HG03066 (cell line): ENCODE data around the gene ZG16.
"Not testable (repeated sequence)": the region's sequence is repeated elsewhere in the genome, so short reads cannot be mapped to it uniquely, and the experiment has no call there.

Source experiments
- ATAC-seq: cut with Tn5 transposase; IDR thresholded peaks from one replicate; pipeline ENCODE4 v1.9.1; 2021; ENCODE audit warnings: low read depth; ENCODE audit not compliant: unreplicated experiment

ZG16 gene

DNA sequence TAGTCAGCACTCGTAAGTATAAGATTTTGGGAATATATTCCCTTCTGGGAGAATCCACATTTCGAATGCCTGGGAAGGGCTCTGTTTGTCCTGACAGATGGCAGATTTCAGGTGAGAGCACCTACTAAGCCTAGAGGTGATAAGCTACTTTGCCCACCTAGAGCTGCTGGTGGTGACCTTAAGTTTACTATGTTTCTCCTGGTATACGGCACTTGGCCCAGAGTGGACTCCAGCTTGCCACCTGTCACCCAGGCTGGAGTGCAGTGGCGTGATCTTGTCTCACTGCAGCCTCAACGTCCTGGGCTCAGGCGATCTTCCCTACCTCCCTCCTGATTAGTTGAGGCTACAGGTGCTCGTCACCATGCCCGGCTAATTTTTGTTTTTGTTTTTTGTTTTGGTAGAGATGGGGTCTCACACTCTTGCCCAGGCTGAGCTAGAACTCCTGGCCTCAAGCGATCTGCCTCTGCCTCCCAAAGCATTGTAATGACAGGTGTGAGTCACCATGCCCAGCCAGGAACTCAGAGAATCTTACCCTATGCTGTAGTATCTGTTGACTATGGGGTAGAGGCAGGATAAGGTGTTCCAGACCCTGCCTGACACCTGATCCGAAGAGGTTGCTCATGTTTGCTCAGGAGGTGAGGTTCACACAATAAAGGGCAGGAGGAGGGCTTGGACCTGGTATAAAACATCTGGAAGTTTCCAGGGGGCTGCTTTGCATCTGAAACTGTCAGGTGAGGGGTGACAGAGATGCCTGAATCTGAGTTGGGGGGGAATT, at the start of gene ZG16:
ZG16 (plus strand) TSS at position 681 of the 775 bp plus-strand sequence. CDS start 1,011 bp downstream, outside the sequence.
- ATAC-seq = no peak

DNA sequence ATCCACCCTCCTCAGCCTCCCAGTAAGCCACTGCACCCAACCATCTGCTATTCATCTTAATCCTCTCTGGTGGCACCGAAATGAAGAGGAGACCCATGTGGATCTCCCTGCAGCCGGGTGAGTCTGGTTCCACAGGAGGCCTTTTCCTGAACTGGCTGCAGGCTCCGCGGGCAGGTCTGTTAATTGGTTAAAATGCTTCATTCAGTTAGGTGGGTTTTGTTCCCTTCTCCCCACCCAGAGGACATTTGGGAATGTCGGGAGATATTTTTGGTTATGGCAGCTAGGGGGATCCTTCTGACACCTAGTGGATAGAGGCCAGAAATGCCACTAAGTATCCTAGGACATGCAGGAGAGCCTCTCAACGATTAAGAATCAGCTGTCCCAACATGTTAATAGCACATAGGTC, 48.9 kb upstream of the ZG16 start:
- no peak for ATAC-seq

- no peak for ATAC-seq
Observed at GRCh38 chr16:29730649-29731048, 47.4 kb upstream of the ZG16 start.

DNA sequence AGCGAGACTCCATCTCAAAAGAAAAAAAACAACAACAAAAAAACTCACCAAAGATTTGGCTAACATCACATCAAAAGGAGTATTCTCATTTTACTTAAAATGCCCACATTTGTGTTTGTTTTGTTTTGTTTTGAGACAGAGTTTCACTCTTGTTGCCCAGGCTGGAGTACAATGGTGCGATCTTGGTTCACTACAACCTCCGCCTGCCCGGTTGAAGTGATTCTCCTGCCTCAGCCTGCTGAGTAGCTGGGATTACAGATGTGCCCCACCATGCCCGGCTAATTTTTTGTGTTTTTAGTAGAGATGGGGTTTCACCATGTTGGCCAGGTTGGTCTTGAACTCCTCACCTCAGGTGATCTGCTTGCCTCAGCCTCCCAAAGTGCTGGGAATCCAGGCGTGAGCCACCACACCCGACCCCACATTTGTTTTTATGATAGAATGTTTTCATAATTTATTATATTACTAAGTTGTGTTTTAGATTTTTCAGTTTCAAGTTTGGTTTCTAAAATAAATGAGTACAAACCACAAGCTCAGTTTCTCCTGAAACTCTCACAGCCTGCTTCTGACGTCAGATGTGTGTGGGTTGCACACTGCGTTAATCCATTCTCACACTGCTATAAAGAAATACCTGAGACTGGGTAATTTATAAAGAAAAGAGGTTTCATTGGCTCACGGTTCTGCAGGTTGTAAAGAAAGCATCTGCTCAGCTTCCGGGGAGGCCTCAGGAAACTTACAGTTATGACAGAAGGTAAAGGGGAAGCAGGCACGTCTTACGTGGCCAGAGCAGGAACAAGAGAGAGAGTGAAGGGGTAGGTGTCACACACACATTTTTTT, 46.1 kb upstream of the ZG16 start:
- ATAC-seq = peak; percentile 61

GRCh38 chr16:29734786-29735185, 43.3 kb upstream of the ZG16 start:
- ATAC-seq = no peak

- no peak for ATAC-seq
Observed at GRCh38 chr16:29736112-29736511, 41.9 kb upstream of the ZG16 start.

GRCh38 chr16:29736764-29737163, 41.3 kb upstream of the ZG16 start:
- ATAC-seq = no peak

GRCh38 chr16:29737713-29738112, 40.3 kb upstream of the ZG16 start:
- ATAC-seq = no peak

GRCh38 chr16:29738514-29738913, 39.5 kb upstream of the ZG16 start:
- no peak for ATAC-seq

- not testable (repeated sequence) for ATAC-seq
Observed at GRCh38 chr16:29739927-29740629, 38.0 kb upstream of the ZG16 start.

DNA sequence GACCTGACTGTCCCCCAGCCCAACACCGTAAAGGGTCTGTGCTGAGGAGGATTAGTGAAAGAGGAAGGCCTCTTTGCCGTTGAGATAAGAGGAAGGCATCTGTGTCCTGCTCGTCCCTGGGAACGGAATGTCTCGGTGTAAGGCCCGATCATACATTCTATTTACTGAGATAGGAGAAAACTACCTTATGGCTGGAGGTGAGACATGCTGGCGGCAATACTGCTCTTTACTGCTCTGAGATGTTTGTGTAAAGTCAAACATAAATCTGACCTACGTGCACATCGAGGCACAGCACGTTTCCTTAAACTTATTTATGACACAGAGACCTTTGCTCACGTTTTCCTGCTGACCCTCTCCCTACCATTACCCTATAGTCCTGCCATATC, 37.4 kb upstream of the ZG16 start:
- ATAC-seq = not testable (repeated sequence)

DNA sequence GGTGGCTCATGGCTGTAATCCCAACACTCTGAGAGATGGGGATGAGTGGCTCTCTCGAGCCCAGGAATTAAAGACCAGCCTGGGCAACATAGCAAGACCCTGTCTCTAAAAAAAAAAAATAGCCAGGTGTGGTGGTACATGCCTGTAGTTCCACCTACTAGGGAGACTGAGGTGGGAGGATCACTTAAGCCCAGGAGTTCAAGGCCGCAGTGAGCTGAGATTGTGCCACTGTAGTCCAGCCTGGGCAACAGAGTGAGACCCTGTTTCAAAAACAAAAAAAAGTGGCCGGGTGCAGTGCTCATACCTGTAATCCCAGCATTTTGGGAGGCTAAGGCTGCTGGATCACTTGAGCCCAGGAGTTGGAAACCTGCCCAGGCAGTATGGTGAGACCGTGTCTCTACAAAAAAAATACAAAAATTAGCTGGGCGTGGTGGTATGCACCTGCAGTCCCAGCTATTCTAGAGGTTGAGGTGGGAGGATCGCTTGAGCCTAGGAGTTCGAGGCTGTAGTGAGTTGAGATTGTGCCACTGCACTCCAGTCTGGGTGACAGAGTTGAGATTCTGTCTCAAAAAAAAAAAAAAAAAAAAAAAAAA, 35.3 kb upstream of the ZG16 start:
- no peak for ATAC-seq

DNA sequence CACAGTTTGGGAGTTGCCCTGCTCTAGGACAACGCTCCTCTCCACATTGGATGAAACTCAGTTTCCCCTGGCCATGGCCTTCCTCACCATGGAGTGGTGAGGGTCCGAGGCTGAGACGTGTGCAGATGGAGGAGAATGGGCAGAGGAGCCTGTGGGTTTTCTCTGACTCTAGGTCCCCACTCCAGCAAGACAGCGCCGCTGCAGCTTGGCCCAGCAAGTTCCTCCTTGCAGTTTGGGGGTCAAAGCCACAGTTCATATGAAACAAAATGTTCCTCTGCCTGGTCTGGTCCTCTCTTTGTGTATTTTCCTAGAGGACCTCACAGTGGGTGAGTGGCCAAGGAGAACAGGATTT, 34.6 kb upstream of the ZG16 start:
- no peak for ATAC-seq

DNA sequence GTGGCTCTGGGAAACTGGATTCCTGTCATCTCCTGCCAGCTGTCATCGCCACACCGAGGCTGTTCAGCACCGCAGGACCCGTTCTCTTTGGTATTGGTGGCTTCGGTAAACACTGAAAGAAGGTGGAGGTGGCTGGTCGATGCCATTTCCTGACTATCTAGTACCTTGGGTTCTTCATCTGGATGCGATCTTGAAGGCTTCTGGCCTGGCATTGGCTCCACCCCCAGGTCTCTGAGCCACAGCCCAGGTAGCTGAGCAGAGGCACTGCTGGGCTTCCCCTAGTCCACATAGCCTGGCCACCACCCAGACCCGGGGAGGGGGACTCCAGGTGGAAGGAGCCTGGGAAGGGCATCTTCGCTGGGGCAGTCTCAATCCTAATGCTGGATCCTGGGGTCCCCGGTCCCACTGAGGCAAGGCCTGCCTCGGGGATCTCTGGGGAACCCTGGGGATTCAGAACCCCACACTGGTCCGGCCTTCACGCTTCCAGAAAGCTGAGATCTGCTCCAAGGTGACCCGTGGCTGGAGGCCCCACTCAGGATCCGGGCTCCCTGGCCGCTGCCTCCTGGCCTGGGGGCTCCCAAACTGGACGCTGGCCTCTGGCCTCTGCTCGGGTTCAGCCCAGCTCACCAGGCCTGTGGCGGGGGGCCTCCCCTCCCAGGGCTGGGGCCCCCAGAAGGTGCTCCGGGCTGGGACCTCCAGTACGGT, 34.1 kb upstream of the ZG16 start:
- ATAC-seq = no peak

GRCh38 chr16:29744541-29745101, 33.4 kb upstream of the ZG16 start:
- ATAC-seq = no peak

DNA sequence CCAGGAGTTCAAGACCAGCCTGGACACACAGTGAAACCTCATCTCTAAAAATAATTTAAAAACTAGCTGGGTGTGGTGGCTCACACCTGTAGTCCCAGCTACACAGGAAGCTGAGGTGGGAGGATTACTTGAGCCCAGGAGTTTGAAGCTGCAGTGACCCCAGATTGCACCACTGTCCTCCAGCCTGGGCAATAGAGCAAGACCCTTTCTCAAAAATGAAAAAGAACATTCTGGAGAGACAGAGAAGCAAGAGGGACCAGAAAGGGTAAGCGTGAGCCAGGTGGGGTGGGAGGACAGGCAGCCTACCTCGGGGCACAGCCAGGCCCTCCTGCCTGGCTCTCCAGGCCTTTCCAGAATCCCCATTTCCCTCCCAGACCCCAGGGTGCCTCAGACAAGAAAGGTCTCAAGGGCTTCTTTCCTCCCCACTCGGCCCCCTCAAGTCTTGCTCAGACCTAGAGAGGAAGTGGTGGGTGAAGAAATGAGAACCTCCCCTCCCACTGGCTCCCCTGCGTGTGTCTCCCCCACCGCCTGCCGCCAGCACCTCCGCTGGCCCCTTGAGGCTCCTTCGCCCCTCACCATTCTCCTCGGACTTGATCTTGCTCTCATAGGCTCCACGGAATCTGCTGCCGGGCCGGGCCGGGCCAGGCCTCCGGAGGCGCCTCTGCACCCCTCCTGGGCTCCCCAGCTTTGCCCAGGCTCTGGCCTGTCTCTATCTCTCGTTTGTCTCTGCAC, 32.8 kb upstream of the ZG16 start:
- ATAC-seq = no peak

- ATAC-seq = peak; percentile 67
Observed at GRCh38 chr16:29745853-29746345, 32.2 kb upstream of the ZG16 start, which contains the start of gene C16orf54. TSS of gene C16orf54 (minus strand) at chr16:29745990. CDS start at chr16:29744951, 1,039 bp downstream.

DNA sequence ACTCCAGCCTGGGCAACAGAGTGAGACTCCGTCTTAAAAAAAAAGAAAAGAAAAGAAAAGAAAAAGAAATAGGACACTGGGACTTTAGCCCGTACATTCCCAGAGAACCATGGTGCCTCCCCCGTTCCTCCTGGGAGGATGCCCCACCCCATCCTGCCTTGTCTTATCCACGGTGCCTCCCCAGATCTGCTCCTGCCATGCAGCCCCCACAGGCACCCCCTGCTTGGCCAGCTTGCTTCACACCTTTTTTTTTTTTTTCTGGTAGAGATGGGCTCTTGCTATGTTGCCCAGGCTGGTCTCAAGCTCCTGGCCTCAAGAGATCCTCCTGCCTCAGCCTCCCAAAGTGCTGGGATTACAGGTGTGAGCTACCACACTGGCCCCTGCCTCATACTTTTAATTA, 31.5 kb upstream of the ZG16 start:
- ATAC-seq = not testable (repeated sequence)
